SK-N-SH (cell line): ENCODE measurements around the gene GAB4.

Source experiments
- ELF1 ChIP-seq: IDR thresholded peaks from 2 replicates; pipeline ENCODE4 v1.4.0; 2012
- EP300 ChIP-seq, 2 experiments: IDR thresholded peaks; 2 replicates each; pipeline versions ENCODE4 v1.4.0 to v1.6.1; 2012; ENCODE audit warnings: borderline replicate concordance in 1 of 2, low read depth in 1 of 2, low read length in 1 of 2
- EZH2phosphoT487 ChIP-seq: fragments of 200-600 bp; sonication (generic); IDR thresholded peaks from 2 replicates; pipeline ENCODE4 v1.6.1; 2017; ENCODE audit warnings: low read depth, mixed run types, mild to moderate bottlenecking, antibody characterized with exemption, moderate library complexity, borderline replicate concordance
- JUND ChIP-seq: IDR thresholded peaks from 2 replicates; pipeline ENCODE4 v1.4.0; 2012
- NFIC ChIP-seq: IDR thresholded peaks from 2 replicates; pipeline ENCODE4 v1.4.0; 2012; ENCODE audit warnings: borderline replicate concordance
- POLR2AphosphoS5 ChIP-seq: IDR thresholded peaks from 2 replicates; pipeline ENCODE4 v1.6.1; 2012; ENCODE audit warnings: low read depth, low read length
- REST ChIP-seq: IDR thresholded peaks from 2 replicates; pipeline ENCODE4 v1.6.1; 2012; ENCODE audit warnings: mild to moderate bottlenecking, low read depth, low read length, moderate library complexity
- SIN3A ChIP-seq: IDR thresholded peaks from 2 replicates; pipeline ENCODE4 v1.6.1; 2012; ENCODE audit warnings: low read depth, mild to moderate bottlenecking, low read length, moderate library complexity, borderline replicate concordance
- TF ChIP-seq, protein P1 (sequence below): fragments of 200-600 bp; sonication (generic); IDR thresholded peaks from 2 replicates; pipeline ENCODE4 v1.6.1; 2017; ENCODE audit warnings: antibody characterized with exemption, mild to moderate bottlenecking, moderate library complexity

- TF ChIP-seq NFIC (no peak), ELF1 (no peak), POLR2AphosphoS5 (no peak), EZH2phosphoT487 (no peak), JUND (no peak), REST (no peak), SIN3A (no peak), EP300 (IDR thresholded peaks at IDR 0.05; ENCODE audit: borderline replicate concordance in 1 of 2, low read depth in 1 of 2, low read length in 1 of 2) (no peak)
- TF ChIP-seq, protein P1, sequence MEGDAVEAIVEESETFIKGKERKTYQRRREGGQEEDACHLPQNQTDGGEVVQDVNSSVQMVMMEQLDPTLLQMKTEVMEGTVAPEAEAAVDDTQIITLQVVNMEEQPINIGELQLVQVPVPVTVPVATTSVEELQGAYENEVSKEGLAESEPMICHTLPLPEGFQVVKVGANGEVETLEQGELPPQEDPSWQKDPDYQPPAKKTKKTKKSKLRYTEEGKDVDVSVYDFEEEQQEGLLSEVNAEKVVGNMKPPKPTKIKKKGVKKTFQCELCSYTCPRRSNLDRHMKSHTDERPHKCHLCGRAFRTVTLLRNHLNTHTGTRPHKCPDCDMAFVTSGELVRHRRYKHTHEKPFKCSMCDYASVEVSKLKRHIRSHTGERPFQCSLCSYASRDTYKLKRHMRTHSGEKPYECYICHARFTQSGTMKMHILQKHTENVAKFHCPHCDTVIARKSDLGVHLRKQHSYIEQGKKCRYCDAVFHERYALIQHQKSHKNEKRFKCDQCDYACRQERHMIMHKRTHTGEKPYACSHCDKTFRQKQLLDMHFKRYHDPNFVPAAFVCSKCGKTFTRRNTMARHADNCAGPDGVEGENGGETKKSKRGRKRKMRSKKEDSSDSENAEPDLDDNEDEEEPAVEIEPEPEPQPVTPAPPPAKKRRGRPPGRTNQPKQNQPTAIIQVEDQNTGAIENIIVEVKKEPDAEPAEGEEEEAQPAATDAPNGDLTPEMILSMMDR, result no peak
Measured at GRCh38 chr22:16949561-16949960, 58.5 kb downstream of the GAB4 start.
